ENCODE measurements around the gene KCNA3.
"Not testable (repeated sequence)": the region's sequence is repeated elsewhere in the genome, so short reads cannot be mapped to it uniquely, and the experiment has no call there.

Gene KCNA3

DNA sequence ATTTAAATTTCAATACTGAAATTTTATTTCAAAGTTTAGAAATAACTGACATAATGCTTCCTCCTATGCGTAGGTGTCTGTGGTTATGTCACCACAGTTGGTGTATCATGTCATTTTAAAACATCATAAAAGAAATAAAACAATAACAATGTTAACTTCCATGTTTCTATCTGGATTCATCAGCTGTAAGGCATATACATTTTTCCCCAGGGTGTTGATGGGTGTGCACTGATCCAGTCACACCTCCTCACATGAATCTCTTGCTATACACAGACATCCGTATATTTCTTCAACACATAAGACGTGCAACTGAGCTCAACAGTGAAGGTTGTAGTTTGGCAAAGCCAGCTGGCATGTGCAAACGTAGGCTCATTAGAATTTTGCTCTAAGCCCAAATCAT, 6.2 kb downstream of the KCNA3 start:
- no peak for DNase-seq (ENCODE audit: low read depth)
- no peak overlapping the region for H3K4me3 ChIP-seq (ENCODE audit: control insufficient read depth, low read depth, low read length)
- TF ChIP-seq, protein P1, sequence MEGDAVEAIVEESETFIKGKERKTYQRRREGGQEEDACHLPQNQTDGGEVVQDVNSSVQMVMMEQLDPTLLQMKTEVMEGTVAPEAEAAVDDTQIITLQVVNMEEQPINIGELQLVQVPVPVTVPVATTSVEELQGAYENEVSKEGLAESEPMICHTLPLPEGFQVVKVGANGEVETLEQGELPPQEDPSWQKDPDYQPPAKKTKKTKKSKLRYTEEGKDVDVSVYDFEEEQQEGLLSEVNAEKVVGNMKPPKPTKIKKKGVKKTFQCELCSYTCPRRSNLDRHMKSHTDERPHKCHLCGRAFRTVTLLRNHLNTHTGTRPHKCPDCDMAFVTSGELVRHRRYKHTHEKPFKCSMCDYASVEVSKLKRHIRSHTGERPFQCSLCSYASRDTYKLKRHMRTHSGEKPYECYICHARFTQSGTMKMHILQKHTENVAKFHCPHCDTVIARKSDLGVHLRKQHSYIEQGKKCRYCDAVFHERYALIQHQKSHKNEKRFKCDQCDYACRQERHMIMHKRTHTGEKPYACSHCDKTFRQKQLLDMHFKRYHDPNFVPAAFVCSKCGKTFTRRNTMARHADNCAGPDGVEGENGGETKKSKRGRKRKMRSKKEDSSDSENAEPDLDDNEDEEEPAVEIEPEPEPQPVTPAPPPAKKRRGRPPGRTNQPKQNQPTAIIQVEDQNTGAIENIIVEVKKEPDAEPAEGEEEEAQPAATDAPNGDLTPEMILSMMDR (IDR thresholded peaks at IDR 0.05; ENCODE audit: control insufficient read depth, insufficient read depth, low read depth, low read length, missing control alignments), result no peak

DNA sequence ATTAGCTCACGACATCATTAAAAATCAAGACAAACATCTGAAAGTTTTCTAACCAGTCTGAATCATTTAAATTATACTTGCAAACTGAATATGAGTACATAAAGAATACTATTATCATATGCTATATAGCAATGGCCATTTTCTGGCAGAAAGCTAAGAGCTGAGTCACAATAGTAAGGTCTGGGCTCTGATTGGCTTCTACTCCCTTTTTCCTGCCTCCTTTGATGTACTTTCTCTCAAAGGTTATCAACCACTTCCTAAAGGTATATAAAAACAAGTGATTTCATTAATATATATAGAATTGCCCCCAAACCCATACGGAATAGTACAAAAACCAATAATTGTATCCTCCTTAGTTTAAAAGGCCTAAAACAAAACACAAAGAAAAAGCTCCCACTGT, 7.0 kb downstream of the KCNA3 start:
- TF ChIP-seq, protein P1 (IDR thresholded peaks at IDR 0.05; ENCODE audit: control insufficient read depth, insufficient read depth, low read depth, low read length, missing control alignments), result no peak
- no peak for DNase-seq (ENCODE audit: low read depth)
- no peak overlapping the region for H3K4me3 ChIP-seq (ENCODE audit: control insufficient read depth, low read depth, low read length)

GRCh38 chr1:110663241-110663640, 11.5 kb downstream of the KCNA3 start:
- DNase-seq (ENCODE audit: low read depth), result no peak
- TF ChIP-seq, protein P1 (IDR thresholded peaks at IDR 0.05; ENCODE audit: control insufficient read depth, insufficient read depth, low read depth, low read length, missing control alignments), result no peak
- H3K4me3 ChIP-seq (ENCODE audit: control insufficient read depth, low read depth, low read length), result no peak overlapping the region

- DNase-seq (ENCODE audit: low read depth); H3K4me3 ChIP-seq (ENCODE audit: control insufficient read depth, low read depth, low read length): not testable (repeated sequence)
These were observed 15.2 kb downstream of the KCNA3 start for GRCh38 chr1:110659559-110659958.

DNA sequence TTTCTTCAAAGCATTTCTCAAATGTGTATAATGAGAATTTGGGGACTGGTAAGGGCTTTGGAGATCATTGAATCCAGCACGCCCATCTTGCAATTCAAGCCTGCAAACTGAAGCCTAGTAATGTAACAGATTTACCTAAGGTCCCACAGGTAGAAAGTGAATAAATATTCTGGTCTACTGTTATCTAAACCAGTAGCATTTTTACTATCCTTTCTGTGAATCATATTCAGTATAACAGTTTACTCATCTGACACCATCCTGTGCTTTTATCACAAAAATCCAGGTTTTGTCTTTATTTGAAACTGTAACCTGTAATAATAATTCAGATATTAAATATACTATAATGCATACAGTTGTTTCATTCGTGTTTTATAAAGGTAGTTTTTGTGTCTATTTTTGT, 17.4 kb downstream of the KCNA3 start:
- H3K4me3 ChIP-seq (ENCODE audit: control insufficient read depth, low read depth, low read length), result no peak overlapping the region
- TF ChIP-seq, protein P1 (IDR thresholded peaks at IDR 0.05; ENCODE audit: control insufficient read depth, insufficient read depth, low read depth, low read length, missing control alignments), result no peak
- DNase-seq (ENCODE audit: low read depth), result no peak

DNA sequence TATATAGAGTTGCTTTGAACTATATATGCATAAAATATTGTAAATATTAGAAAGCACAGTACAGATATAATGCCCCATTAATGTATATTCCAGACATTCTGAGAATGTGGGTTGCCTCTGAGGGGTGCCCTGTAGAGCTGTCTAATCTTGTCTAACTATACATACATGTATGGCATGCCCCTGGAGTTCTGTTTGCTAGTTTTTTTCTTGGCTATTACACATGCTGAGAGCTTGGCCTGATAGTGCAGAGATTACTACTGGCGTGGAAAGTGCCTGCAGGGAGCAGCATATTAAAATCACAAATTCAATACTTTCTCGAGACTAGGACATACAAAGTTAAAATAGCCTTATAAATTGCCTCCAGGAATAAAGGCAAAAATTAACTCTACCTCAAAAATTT, 24.1 kb downstream of the KCNA3 start:
- TF ChIP-seq, protein P1 (IDR thresholded peaks at IDR 0.05; ENCODE audit: control insufficient read depth, insufficient read depth, low read depth, low read length, missing control alignments), result no peak
- DNase-seq (ENCODE audit: low read depth), result no peak
- H3K4me3 ChIP-seq (ENCODE audit: control insufficient read depth, low read depth, low read length), result no peak overlapping the region

DNA sequence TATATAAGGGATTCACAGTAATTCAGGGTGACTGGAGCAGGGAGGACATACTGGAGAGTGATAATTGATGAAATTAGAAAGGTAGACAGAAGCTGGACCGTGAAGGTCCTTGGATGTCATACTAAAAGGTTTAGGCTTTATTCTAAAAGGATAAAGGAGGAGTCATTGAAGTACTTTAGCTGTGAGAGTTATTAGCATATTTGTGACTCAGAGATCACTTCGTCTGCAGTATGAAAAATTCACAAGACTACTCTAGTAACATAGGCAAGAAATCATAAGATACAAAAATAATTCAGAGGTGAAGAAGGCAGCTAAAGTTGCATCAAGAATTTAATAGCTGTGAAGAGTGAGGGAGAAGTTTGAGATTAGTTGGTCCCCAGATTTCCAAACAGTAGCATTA, 26.3 kb downstream of the KCNA3 start:
- DNase-seq (ENCODE audit: low read depth), result no peak
- TF ChIP-seq, protein P1 (IDR thresholded peaks at IDR 0.05; ENCODE audit: control insufficient read depth, insufficient read depth, low read depth, low read length, missing control alignments), result no peak
- no peak overlapping the region for H3K4me3 ChIP-seq (ENCODE audit: control insufficient read depth, low read depth, low read length)
